ENCODE measurements around the gene RAB18.

The RAB18 gene

GRCh38 chr10:27518261-27518660, 14.2 kb downstream of the RAB18 start:
- no peak overlapping the region for H3K27ac ChIP-seq
- no peaks in the 10 kb centered on the region for H3K9me3 ChIP-seq
- peaks cover 0 to 25% (median 3%) of the 10 kb centered on the region in 4 donors for H3K4me1 ChIP-seq
- intact Hi-C loops (cut with DNase I; ENCODE audit: low total_unique reads): no loop called here
- H3K4me3 ChIP-seq: no peak overlapping the region
- H3K27me3 ChIP-seq: no peaks in the 10 kb centered on the region
- DNase-seq: no peak
- H3K36me3 ChIP-seq: no peaks in the 10 kb centered on the region
- TF ChIP-seq, protein P1, sequence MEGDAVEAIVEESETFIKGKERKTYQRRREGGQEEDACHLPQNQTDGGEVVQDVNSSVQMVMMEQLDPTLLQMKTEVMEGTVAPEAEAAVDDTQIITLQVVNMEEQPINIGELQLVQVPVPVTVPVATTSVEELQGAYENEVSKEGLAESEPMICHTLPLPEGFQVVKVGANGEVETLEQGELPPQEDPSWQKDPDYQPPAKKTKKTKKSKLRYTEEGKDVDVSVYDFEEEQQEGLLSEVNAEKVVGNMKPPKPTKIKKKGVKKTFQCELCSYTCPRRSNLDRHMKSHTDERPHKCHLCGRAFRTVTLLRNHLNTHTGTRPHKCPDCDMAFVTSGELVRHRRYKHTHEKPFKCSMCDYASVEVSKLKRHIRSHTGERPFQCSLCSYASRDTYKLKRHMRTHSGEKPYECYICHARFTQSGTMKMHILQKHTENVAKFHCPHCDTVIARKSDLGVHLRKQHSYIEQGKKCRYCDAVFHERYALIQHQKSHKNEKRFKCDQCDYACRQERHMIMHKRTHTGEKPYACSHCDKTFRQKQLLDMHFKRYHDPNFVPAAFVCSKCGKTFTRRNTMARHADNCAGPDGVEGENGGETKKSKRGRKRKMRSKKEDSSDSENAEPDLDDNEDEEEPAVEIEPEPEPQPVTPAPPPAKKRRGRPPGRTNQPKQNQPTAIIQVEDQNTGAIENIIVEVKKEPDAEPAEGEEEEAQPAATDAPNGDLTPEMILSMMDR (IDR thresholded peaks at IDR 0.05): no peak

GRCh38 chr10:27525819-27526218, 21.7 kb downstream of the RAB18 start:
- no peaks in the 10 kb centered on the region for H3K36me3 ChIP-seq
- TF ChIP-seq, protein P1 (IDR thresholded peaks at IDR 0.05): no peak
- no peak for DNase-seq
- no peak overlapping the region for H3K4me3 ChIP-seq
- intact Hi-C loops (cut with DNase I; ENCODE audit: low total_unique reads): no loop called here
- H3K27ac ChIP-seq: no peak overlapping the region
- H3K27me3 ChIP-seq: no peaks in the 10 kb centered on the region
- H3K9me3 ChIP-seq: no peaks in the 10 kb centered on the region
- H3K4me1 ChIP-seq: peaks cover 0 to 55% (median 11%) of the 10 kb centered on the region in 4 donors

DNA sequence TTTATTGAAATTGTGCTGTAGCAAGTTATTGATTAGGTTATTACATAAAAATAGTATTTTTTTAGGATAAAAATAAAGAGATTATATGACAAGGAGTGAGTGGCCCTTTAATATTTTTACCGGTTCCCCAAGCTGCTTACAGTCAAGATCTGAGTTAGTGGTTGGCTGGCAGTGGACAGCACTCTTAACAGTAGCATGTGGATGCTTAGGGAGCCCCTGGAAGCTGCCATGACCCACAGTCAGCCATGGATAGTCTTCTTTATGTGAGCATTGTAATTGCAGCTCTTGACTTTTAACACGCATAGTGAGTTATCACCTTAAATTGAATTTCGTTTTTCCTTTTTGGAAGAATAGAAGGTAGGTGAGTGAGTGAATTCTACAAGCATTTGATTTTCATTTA, 22.1 kb downstream of the RAB18 start:
- Histone ChIP-seq H3K36me3 (no peaks in the 10 kb centered on the region), H3K4me1 (peaks cover 0 to 55% (median 11%) of the 10 kb centered on the region in 4 donors), H3K27ac (no peak overlapping the region), H3K27me3 (no peaks in the 10 kb centered on the region), H3K4me3 (no peak overlapping the region), H3K9me3 (no peaks in the 10 kb centered on the region)
- intact Hi-C loops (cut with DNase I; ENCODE audit: low total_unique reads): no loop called here
- TF ChIP-seq, protein P1 (IDR thresholded peaks at IDR 0.05): no peak
- DNase-seq: no peak

GRCh38 chr10:27527666-27528295, 23.7 kb downstream of the RAB18 start:
- Histone ChIP-seq H3K36me3 (no peaks in the 10 kb centered on the region), H3K4me3 (no peak overlapping the region), H3K9me3 (no peaks in the 10 kb centered on the region), H3K4me1 (peaks cover 0 to 49% (median 11%) of the 10 kb centered on the region in 4 donors), H3K27me3 (no peaks in the 10 kb centered on the region), H3K27ac (no peak overlapping the region)
- TF ChIP-seq, protein P1 (IDR thresholded peaks at IDR 0.05): no peak
- intact Hi-C loops (cut with DNase I; ENCODE audit: low total_unique reads): no loop called here
- DNase-seq: no peak

GRCh38 chr10:27529010-27529783, 25.1 kb downstream of the RAB18 start:
- H3K4me1 ChIP-seq: peaks cover 0 to 49% (median 11%) of the 10 kb centered on the region in 4 donors

More at GRCh38 chr10:27529010-27529783, 25.1 kb downstream of the RAB18 start:
- Histone ChIP-seq H3K9me3 (no peaks in the 10 kb centered on the region), H3K27me3 (no peaks in the 10 kb centered on the region), H3K36me3 (peaks cover under 1 to 8% (median 4%) of the 10 kb centered on the region in 3 donors), H3K4me3 (no peak overlapping the region), H3K27ac (no peak overlapping the region)
- TF ChIP-seq, protein P1 (IDR thresholded peaks at IDR 0.05): no peak
- intact Hi-C loops (cut with DNase I; ENCODE audit: low total_unique reads): no loop called here
- no peak for DNase-seq

All from tibial artery (tissue), 4 donors.